ENCODE measurements around the gene PSMG1. TPM values are rescaled to one million over a fixed set of nuclear protein-coding genes. Genes with fewer than 3 reads are reported as not detected.

Gene PSMG1
- total RNA-seq, 1 donor from 2014 or later: 35.0 TPM

GRCh38 chr21:39152271-39152670 is 31.0 kb downstream of the PSMG1 start:
- Mint-ChIP-seq H3K4me1 (ENCODE audit: low read depth) (no peaks in the 10 kb centered on the region), H3K4me3 (ENCODE audit: low read depth) (no peak overlapping the region), H3K27ac (no peak overlapping the region), H3K27me3 (no peaks in the 10 kb centered on the region), H3K9me3 (ENCODE audit: low read depth) (no peaks in the 10 kb centered on the region), H3K36me3 (ENCODE audit: insufficient read depth) (no peaks in the 10 kb centered on the region)
- no peak for TF ChIP-seq CTCF (IDR thresholded peaks at IDR 0.05; ENCODE audit: unreplicated experiment)
- no peak for DNase-seq (ENCODE audit: low spot score, unreplicated experiment)

GRCh38 chr21:39150877-39151276 is 32.4 kb downstream of the PSMG1 start:
- no peak for TF ChIP-seq CTCF (IDR thresholded peaks at IDR 0.05; ENCODE audit: unreplicated experiment)
- no peaks in the 10 kb centered on the region for H3K9me3 Mint-ChIP-seq (ENCODE audit: low read depth)
- H3K4me1 Mint-ChIP-seq (ENCODE audit: low read depth): no peaks in the 10 kb centered on the region
- no peak overlapping the region for H3K27ac Mint-ChIP-seq
- no peaks in the 10 kb centered on the region for H3K36me3 Mint-ChIP-seq (ENCODE audit: insufficient read depth)
- no peaks in the 10 kb centered on the region for H3K27me3 Mint-ChIP-seq
- DNase-seq (ENCODE audit: low spot score, unreplicated experiment): no peak
- H3K4me3 Mint-ChIP-seq (ENCODE audit: low read depth): no peak overlapping the region

GRCh38 chr21:39150316-39150715 is 32.9 kb downstream of the PSMG1 start:
- Mint-ChIP-seq H3K4me1 (ENCODE audit: low read depth) (no peaks in the 10 kb centered on the region), H3K27me3 (no peaks in the 10 kb centered on the region), H3K36me3 (ENCODE audit: insufficient read depth) (no peaks in the 10 kb centered on the region), H3K9me3 (ENCODE audit: low read depth) (no peaks in the 10 kb centered on the region), H3K27ac (no peak overlapping the region), H3K4me3 (ENCODE audit: low read depth) (no peak overlapping the region)
- TF ChIP-seq CTCF (IDR thresholded peaks at IDR 0.05; ENCODE audit: unreplicated experiment): no peak
- no peak for DNase-seq (ENCODE audit: low spot score, unreplicated experiment)

GRCh38 chr21:39149882-39150281 is 33.4 kb downstream of the PSMG1 start:
- H3K4me1 Mint-ChIP-seq (ENCODE audit: low read depth): no peaks in the 10 kb centered on the region
- H3K4me3 Mint-ChIP-seq (ENCODE audit: low read depth): no peak overlapping the region

GRCh38 chr21:39148975-39149374 is 34.3 kb downstream of the PSMG1 start:
- Mint-ChIP-seq H3K4me3 (ENCODE audit: low read depth) (no peak overlapping the region), H3K4me1 (ENCODE audit: low read depth) (no peaks in the 10 kb centered on the region), H3K27ac (no peak overlapping the region), H3K27me3 (no peaks in the 10 kb centered on the region), H3K9me3 (ENCODE audit: low read depth) (no peaks in the 10 kb centered on the region), H3K36me3 (ENCODE audit: insufficient read depth) (no peaks in the 10 kb centered on the region)
- no peak for DNase-seq (ENCODE audit: low spot score, unreplicated experiment)
- TF ChIP-seq CTCF (IDR thresholded peaks at IDR 0.05; ENCODE audit: unreplicated experiment): no peak

More at GRCh38 chr21:39149882-39150281, 33.4 kb downstream of the PSMG1 start:
- Mint-ChIP-seq H3K27ac (no peak overlapping the region), H3K27me3 (no peaks in the 10 kb centered on the region), H3K9me3 (ENCODE audit: low read depth) (no peaks in the 10 kb centered on the region), H3K36me3 (ENCODE audit: insufficient read depth) (no peaks in the 10 kb centered on the region)
- TF ChIP-seq CTCF (IDR thresholded peaks at IDR 0.05; ENCODE audit: unreplicated experiment): no peak
- DNase-seq (ENCODE audit: low spot score, unreplicated experiment): no peak
